ENCODE results near the gene LRMDA.

The LRMDA gene

GRCh38 chr10:75544386-75544785 is 113.0 kb downstream of the LRMDA start:
- no peak for DNase-seq

DNA sequence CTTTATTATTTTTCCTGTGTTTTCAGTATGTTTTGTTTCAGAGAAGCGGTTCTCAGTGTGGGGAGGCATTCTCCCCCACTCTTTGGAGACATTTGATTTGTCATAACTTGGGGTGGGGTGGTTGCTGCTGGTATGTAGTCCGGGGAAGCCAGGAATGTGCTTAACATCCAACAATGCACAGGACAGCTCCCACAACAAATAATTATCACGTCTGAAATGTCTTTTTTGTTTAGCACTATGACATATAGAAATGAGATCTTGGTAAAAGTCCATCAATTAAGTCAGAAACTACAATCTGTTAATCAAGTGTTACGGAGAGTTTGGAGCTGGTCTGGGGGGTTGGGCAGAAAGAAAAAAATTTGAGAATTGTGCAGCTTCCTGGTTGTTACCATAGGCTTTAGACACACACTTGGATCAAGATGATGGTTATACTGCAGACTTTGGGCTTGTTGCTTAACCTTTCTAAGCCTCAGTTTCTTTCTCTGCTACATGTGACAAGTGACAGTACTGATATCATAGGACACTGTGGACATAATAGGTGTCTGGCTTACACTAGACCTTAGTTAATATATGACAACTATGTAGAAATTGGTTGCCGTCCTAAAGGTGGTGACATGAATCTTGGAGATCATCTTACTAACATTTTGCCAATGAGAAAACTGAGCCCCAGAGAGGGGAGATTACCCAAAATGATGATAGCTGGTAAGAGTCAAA is 113.7 kb downstream of the LRMDA start:
- no peak for DNase-seq

- no peak for DNase-seq
Measured at GRCh38 chr10:75546004-75546403, 114.6 kb downstream of the LRMDA start.

DNA sequence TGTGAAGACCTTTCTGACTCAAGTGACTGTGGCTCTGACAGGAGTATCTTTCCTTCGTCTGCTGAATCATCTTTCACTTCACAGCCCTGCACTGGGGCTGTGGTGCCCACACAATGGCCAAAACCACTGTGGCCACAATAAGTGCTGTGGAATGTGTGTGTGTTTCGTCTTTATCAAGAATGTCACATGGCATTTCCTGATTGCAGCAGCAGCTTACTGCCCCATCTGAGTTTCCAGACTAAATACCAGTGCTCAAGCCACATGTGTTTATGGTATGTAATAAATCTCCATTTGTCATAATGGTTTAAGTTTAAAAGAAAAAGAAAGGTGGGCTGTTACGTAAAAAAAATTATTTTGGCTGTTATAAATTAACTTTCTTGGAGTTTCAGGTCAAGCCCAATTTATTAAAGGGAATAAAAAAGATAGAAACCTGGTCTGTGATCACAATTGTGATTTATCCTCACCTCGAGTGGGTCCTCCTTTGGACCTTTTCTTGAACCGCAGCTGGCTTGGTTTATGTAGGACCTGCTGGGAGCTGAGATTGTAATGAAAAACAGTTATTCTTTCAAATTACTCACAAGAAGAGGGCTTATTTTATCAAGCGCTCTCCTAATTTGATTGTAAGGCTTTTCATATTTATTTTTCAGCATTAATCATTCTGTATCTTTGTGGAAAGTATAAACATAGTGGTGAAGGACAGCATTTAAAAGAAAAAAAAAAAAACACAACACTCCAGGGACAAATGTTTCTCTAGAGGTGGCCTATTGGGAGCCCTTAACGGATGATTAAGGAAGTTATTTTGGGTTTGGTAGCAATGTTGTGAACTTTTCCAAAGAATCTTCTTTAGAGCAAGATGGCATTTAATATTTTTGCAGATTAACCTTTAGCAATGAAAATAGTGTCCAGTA is 116.2 kb downstream of the LRMDA start:
- no peak for DNase-seq

DNA sequence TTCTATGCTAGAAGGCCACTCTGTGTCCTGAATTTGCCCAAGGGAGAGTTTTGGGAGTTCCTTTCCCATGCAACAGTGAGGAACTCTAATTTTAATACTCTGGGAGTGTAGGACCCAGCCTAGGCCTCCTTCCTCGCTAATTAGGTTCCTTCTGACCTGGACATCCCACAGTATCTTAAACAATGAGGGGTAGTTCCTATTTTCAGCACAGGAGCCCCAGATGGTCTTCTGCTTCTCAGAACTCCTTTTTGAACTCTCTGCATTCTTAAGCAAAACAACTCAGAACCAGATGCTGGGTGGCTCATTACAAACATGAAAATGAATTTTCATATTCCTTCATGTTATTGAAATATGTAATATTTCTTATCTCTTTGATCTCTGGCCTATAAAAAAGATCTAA is 116.9 kb downstream of the LRMDA start:
- no peak for DNase-seq

GRCh38 chr10:75550191-75550590 is 118.8 kb downstream of the LRMDA start:
- DNase-seq = no peak

DNA sequence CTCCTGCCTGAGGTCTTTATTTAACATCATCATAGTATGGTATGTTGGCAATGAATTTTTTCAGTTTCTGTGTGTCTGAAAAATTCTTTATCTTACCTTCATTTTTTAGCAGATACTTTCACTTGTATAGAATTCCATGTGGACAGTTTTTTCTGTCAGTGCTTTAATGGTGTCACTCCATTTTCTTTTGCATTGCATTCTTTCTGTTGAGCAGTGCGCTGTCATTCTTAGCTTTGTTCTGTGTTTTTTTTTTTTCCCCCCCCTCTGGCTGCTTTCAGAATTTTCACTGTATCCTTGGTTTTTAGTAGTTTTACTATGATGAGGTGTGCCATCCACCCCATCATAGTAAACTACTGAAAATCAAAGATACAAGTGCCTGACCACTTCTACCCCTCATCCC is 120.7 kb downstream of the LRMDA start:
- DNase-seq = no peak

GRCh38 chr10:75553550-75553949 is 122.1 kb downstream of the LRMDA start:
- DNase-seq = no peak

GRCh38 chr10:75555323-75555722 is 123.9 kb downstream of the LRMDA start:
- DNase-seq = no peak

DNA sequence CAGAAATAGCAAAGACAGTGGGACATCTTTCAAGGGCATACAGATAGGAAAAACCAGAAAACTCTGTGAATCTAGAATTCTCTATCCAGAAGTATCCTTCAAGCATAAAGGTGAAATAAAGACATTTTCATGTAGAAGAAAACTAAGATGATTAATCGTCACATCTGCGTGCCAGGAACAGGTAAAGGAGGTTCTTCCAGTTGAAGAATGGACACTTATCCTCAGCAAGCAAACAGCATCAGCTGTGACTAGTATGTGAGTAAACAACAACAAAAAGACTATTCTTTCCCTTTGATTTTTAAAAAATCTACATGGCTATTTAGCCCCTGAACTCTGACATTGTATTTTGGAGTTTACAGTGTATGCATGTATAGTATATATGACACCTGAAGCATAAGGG is 124.9 kb downstream of the LRMDA start:
- no peak for DNase-seq

GRCh38 chr10:75565286-75566251 is 134.1 kb downstream of the LRMDA start:
- no peak for DNase-seq

DNA sequence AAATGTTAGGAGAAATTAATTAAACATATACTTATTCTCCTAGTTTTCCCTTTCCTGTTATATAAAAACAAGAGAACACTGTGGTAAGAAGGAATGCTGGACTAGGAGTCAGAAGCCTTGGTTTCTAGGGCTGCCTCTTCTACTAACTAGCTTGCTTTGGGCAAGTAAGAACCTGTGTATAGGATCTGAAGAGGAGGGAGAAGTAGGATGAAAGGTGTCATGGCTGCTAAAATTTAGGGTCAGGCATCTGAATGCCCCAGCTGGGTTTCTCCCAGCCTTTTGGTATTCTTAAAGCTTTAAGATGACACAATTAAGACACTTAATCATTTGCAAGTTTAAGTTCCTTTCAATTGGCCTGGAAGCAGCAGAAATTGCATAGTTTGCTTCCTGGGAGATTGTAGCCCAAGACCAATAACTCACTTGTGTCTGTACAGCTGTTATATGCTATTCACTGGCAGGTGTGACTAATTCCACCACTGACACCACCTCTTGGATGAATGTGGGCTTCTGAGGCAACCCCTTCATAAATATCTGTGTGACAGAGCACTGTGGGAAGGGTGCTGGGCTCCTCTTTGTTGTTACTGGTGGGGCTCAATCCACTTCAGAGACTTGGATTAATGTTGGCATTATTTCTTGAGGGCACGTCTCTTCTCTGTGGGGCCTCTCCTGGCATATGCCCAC is 137.2 kb downstream of the LRMDA start:
- DNase-seq = no peak

- no peak for DNase-seq
Measured at GRCh38 chr10:75569506-75569905, 138.1 kb downstream of the LRMDA start.

DNA sequence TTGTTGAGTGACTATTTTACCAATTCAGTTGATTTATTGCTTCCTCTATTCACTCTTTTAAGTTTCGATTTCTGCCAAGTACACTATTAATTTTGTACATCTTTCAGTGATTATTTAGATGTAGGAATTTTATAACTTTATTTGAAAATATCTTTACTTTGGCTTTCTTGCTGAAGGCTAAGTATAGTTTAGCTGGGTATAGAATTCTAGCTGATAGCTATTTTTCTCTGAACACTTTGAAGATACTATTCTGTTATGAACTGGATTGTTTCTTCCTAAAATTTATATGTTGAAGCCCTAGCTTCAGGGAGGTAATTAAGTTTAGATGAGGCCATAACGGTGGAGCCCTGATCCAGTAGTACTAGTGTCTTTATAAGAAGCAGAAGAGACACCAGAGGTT is 141.1 kb downstream of the LRMDA start:
- no peak for DNase-seq

GRCh38 chr10:75575940-75576339 is 144.5 kb downstream of the LRMDA start:
- DNase-seq = no peak

DNA sequence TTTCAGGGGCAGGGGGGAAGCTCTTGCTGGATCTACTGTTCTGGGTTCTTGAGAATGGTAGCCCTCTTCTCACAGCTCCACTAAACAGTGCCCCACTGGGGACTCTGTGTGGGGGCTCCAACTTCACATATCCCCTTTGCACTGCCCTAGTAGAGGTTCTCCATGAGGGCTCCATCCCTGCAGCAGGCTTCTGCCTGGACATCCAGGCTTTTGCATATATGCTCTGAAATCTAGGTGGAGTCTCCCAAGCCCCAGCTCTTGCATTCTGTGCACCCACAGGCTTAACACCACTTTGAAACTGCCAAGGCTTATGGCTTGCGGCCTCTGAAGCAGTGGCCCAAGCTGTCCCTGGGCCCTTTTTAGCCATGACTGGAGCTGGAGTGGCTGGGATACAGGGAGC is 150.7 kb downstream of the LRMDA start:
- DNase-seq = no peak

- no peak for DNase-seq
Measured at GRCh38 chr10:75585294-75585693, 153.9 kb downstream of the LRMDA start.

DNA sequence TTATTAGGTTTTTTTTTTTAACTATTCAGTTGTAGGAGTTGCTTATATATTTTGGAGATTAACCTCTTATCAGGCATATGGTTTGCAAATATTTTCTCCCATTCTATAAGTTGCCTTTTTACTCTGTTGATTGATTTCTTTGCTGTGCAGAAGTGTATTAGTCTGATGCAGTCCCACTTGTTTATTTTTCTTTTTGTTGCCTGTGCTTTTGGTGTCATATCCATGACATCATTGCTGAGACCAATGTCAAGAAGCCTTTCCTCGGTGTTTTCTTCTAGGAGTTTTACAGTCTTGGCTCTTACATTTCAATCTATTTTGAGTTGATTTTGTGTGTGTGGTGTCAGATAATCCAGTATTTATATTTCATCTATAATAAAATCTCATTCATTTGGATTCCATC is 155.4 kb downstream of the LRMDA start:
- DNase-seq = no peak

GRCh38 chr10:75588031-75588430 is 156.6 kb downstream of the LRMDA start:
- no peak for DNase-seq

DNA sequence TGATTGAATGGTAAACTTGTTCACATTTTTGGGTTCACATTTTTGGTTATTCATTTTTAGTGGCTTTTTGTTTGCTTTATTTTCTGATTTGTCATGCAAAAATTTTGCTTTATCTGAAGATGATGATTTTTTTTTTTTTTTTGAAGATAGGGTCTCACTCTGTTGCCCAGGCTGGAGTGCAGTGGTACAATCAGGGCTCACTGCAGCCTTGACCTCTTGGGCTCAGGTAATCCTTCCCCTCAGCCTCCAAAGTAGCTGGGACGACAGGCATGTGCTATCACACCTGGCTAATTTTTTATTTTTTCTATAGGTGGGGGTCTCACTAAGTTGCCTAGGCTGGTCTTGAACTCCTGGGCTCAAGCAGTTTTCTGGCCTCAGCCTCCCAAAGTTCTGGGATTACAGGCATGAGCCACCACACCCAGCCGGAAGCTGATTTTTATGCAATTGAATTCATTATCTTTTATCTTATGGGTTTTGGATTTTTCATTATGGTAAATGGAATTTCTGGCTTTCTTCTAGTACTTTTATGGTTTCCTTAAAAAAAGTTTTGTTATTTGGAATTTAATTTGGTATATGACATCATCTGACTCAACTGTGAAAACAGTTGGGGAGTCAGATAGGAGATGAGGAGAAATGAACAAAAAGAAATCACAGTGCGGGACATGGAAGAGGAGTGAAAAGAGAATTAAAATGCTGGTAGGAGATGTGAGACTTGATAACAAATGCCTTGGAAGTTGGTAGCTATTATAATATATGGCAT is 158.7 kb downstream of the LRMDA start:
- no peak for DNase-seq

- no peak for DNase-seq
Measured at GRCh38 chr10:75592151-75592787, 160.8 kb downstream of the LRMDA start.

Data from NCI-H524 treated with DMSO at 0.1 percent for 48 hours (cell line).